Spleen (tissue), 7 donors: ENCODE measurements around the gene IRS1.

Experiments
- POLR2AphosphoS5 ChIP-seq, 3 donors: sonication (generic); formaldehyde crosslinking; IDR thresholded peaks; one replicate each; pipeline ENCODE4 v1.5.1; 2017; ENCODE audit warnings: antibody characterized with exemption in 3 of 3
- TF ChIP-seq, protein P1 (sequence below), 11 experiments: fragments of 200-600 bp in 7 of 11; fragments of 450-650 bp in 4 of 11; sonication (generic) in 4 of 11; IDR thresholded peaks in 8 of 11; conservative IDR thresholded peaks in 3 of 11; 1 replicate in 7 of 11; 2 replicates in 4 of 11; pipeline versions ENCODE4 v1.4.0 to v1.8.0; 2016 to 2021; ENCODE audit warnings: antibody characterized with exemption in 11 of 11, inconsistent platforms in 4 of 11, mild to moderate bottlenecking in 1 of 11
- donor health status: DM: no; HTN: no; CAD: no; lungs with moderate emphysema.
- donor health status: DM: no; HTN: no; CAD: no.
- donor health status: DM: no; HTN: no; CAD: no.

DNA sequence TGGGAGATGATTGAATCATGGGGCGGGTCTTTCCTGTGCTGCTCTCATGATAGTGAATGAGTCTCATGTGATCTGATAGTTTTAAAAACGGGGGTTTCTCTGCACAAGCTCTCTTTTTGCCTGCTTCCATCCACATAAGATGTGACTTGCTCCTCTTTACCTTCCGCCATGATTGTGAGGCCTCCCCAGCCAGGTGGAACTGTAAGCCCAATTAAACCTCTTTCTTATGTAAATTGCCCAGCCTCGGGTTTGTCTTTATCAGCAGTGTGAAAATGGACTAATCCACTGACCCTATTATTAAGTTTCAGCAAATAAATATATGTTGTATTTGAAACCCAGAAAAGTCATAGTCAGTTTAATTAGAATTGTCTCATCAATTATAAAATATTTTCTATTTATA is 22.0 kb downstream of the IRS1 start:
- TF ChIP-seq POLR2AphosphoS5 (IDR thresholded peaks at IDR 0.05), result no peak
- TF ChIP-seq, protein P1, sequence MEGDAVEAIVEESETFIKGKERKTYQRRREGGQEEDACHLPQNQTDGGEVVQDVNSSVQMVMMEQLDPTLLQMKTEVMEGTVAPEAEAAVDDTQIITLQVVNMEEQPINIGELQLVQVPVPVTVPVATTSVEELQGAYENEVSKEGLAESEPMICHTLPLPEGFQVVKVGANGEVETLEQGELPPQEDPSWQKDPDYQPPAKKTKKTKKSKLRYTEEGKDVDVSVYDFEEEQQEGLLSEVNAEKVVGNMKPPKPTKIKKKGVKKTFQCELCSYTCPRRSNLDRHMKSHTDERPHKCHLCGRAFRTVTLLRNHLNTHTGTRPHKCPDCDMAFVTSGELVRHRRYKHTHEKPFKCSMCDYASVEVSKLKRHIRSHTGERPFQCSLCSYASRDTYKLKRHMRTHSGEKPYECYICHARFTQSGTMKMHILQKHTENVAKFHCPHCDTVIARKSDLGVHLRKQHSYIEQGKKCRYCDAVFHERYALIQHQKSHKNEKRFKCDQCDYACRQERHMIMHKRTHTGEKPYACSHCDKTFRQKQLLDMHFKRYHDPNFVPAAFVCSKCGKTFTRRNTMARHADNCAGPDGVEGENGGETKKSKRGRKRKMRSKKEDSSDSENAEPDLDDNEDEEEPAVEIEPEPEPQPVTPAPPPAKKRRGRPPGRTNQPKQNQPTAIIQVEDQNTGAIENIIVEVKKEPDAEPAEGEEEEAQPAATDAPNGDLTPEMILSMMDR (IDR thresholded peaks at IDR 0.05 in 8 of 11, conservative IDR thresholded peaks at IDR 0.05 in 3 of 11), result no peak
